ENCODE data around the gene CAMTA1. TPM values are rescaled to one million over a fixed set of nuclear protein-coding genes. Genes with fewer than 3 reads are reported as not detected.

CAMTA1 gene
- total RNA-seq, 1 experiment from 2014 or later: 69.5 TPM

GRCh38 chr1:7538849-7539768, 753.9 kb downstream of the CAMTA1 start:
- CTCF ChIA-PET: interaction anchor here (0.7 to 2.0 kb wide), 8 partner anchors 9 to 314 kb away, joined by 3 to 8 read pairs (median 4); no protein-coding TSS in a partner anchor

GRCh38 chr1:7539769-7540175, 754.5 kb downstream of the CAMTA1 start:
- no peak overlapping the region for H2AFZ ChIP-seq (ENCODE audit: low read depth, low read length, poor library complexity, severe bottlenecking)
- no peak overlapping the region for H3K9ac ChIP-seq (ENCODE audit: low read length)
- ATAC-seq: peak; percentile 92
- H3K4me3 ChIP-seq (replicated peaks in 1 of 2; ENCODE audit: low read depth in 1 of 2, low read length in 2 of 2): no peak overlapping the region
- peak overlapping the region; percentile 2; the same call in 1 of the 2 replicates for H3K4me2 ChIP-seq (ENCODE audit: low read length)
- peak; percentile 67 for DNase-seq (ENCODE audit: low read depth, low spot score)
- no peaks in the 10 kb centered on the region for H3K9me3 ChIP-seq (ENCODE audit: control insufficient read depth in 1 of 2, insufficient read depth in 1 of 2, low read depth in 1 of 2, low read length in 2 of 2)
- H3K9me2 ChIP-seq (ENCODE audit: insufficient read depth): no peaks in the 10 kb centered on the region
- peaks cover 0 to 20% of the 10 kb centered on the region in 2 experiments; a peak in 2 of 4 replicates for H3K4me1 ChIP-seq (ENCODE audit: control insufficient read depth in 1 of 2, insufficient read depth in 2 of 2, low read length in 2 of 2)
- ChIA-PET CTCF (interaction anchor here (0.6 to 2.0 kb wide), 8 partner anchors 10 to 315 kb away, joined by 3 to 9 read pairs (median 5); no protein-coding TSS in a partner anchor), RAD21 (ENCODE audit: low non-redundant PET in 1 of 2, low total read pairs in 2 of 2, uncharacterized antibody in 2 of 2, unreplicated experiment in 2 of 2) (interaction anchor here (0.6 to 1.0 kb wide), 2 partner anchors 9 to 316 kb away, joined by 3 read pairs; no protein-coding TSS in a partner anchor), POLR2A (no interaction called here)
- H4K20me1 ChIP-seq (ENCODE audit: insufficient read depth): no peaks in the 10 kb centered on the region
- H3K27me3 ChIP-seq (ENCODE audit: insufficient read depth, low read length): no peaks in the 10 kb centered on the region
- BruUV-seq (replicated peaks): no TSS peak
- intact Hi-C loops (cut with micrococcal nuclease): loop anchor here (1.0 to 2.0 kb wide), 2 partner anchors 85 to 315 kb away; no protein-coding TSS in a partner anchor
- no peaks in the 10 kb centered on the region for H3K36me3 ChIP-seq (ENCODE audit: control insufficient read depth in 1 of 2, insufficient read depth in 2 of 2, low read length in 2 of 2)
- no peaks in the 10 kb centered on the region for H3K79me2 ChIP-seq (ENCODE audit: insufficient read depth, low read length)
- no peak overlapping the region for H3K27ac ChIP-seq (ENCODE audit: low read depth, low read length)
- TF ChIP-seq SP1 (IDR thresholded peaks at IDR 0.05; ENCODE audit: low read depth) (no peak), EZH2 (IDR thresholded peaks at IDR 0.05) (no peak), YY1 (IDR thresholded peaks at IDR 0.05; ENCODE audit: extremely low read depth, insufficient replicate concordance, low read depth, low read length) (no peak), POLR2A (IDR thresholded peaks at IDR 0.05; ENCODE audit: borderline replicate concordance, extremely low read depth, insufficient read depth, insufficient read length) (no peak), CBX3 (IDR thresholded peaks at IDR 0.05; ENCODE audit: low read depth) (peak; percentile 8), POLR2AphosphoS5 (IDR thresholded peaks at IDR 0.05; ENCODE audit: low read depth, low read length) (no peak), RAD21 (IDR thresholded peaks at IDR 0.05; ENCODE audit: low read depth) (peak; percentile 88), EZH2phosphoT487 (IDR thresholded peaks at IDR 0.05; ENCODE audit: borderline replicate concordance) (no peak), MAX (IDR thresholded peaks at IDR 0.05) (no peak), REST (IDR thresholded peaks at IDR 0.05; ENCODE audit: low read depth) (no peak), ZFX (IDR thresholded peaks at IDR 0.05) (no peak), CEBPB (IDR thresholded peaks at IDR 0.05; ENCODE audit: low read depth) (no peak)

More at GRCh38 chr1:7538849-7539768, 753.9 kb downstream of the CAMTA1 start:
- ChIA-PET RAD21 (ENCODE audit: low non-redundant PET in 1 of 2, low total read pairs in 2 of 2, uncharacterized antibody in 2 of 2, unreplicated experiment in 2 of 2) (interaction anchor here in 1 of 2 experiments (1.0 kb wide), 1 partner anchor 315 kb away, joined by 3 read pairs; no protein-coding TSS in a partner anchor), POLR2A (no interaction called here)
- Histone ChIP-seq H3K9me2 (ENCODE audit: insufficient read depth) (no peaks in the 10 kb centered on the region), H3K9me3 (ENCODE audit: control insufficient read depth in 1 of 2, insufficient read depth in 1 of 2, low read depth in 1 of 2, low read length in 2 of 2) (no peaks in the 10 kb centered on the region), H2AFZ (ENCODE audit: low read depth, low read length, poor library complexity, severe bottlenecking) (no peak overlapping the region), H3K27ac (ENCODE audit: low read depth, low read length) (no peak overlapping the region), H3K4me2 (ENCODE audit: low read length) (peak overlapping the region; percentile 2; the same call in 1 of the 2 replicates), H3K4me3 (replicated peaks in 1 of 2; ENCODE audit: low read depth in 1 of 2, low read length in 2 of 2) (no peak overlapping the region), H3K4me1 (ENCODE audit: control insufficient read depth in 1 of 2, insufficient read depth in 2 of 2, low read length in 2 of 2) (peaks cover 0 to 20% of the 10 kb centered on the region in 2 experiments; a peak in 2 of 4 replicates), H4K20me1 (ENCODE audit: insufficient read depth) (no peaks in the 10 kb centered on the region), H3K36me3 (ENCODE audit: control insufficient read depth in 1 of 2, insufficient read depth in 2 of 2, low read length in 2 of 2) (no peaks in the 10 kb centered on the region), H3K79me2 (ENCODE audit: insufficient read depth, low read length) (no peaks in the 10 kb centered on the region), H3K9ac (ENCODE audit: low read length) (no peak overlapping the region), H3K27me3 (ENCODE audit: insufficient read depth, low read length) (no peaks in the 10 kb centered on the region)
- ATAC-seq: peak; percentile 55
- TF ChIP-seq YY1 (IDR thresholded peaks at IDR 0.05; ENCODE audit: extremely low read depth, insufficient replicate concordance, low read depth, low read length) (no peak), CBX3 (IDR thresholded peaks at IDR 0.05; ENCODE audit: low read depth) (peak; percentile 74), JUND (IDR thresholded peaks at IDR 0.05) (no peak), SP1 (IDR thresholded peaks at IDR 0.05; ENCODE audit: low read depth) (peak; percentile 19; the same call in 1 of the 2 replicates)
- DNase-seq (ENCODE audit: low read depth, low spot score): no peak
- no TSS peak for BruUV-seq (replicated peaks)
- intact Hi-C loops (cut with micrococcal nuclease): loop anchor here (1.0 to 2.0 kb wide), 2 partner anchors 84 to 315 kb away; no protein-coding TSS in a partner anchor

Data from HCT116 (cell line).